A673 (cell line): ENCODE results near the gene HDGF.

Experiments
- CTCF ChIP-seq: fragments of 300-800, 200-600 bp; sonication (generic); conservative IDR thresholded peaks from 2 replicates; pipeline ENCODE4 v1.5.1; 2017; ENCODE audit warnings: low read depth, mild to moderate bottlenecking, antibody characterized with exemption, low read length, moderate library complexity, mixed read lengths
- EZH2 ChIP-seq: fragments of 200-600 bp; sonication (generic); IDR thresholded peaks from 2 replicates; pipeline ENCODE4 v1.6.1; 2017; ENCODE audit warnings: borderline replicate concordance, low read depth, mild to moderate bottlenecking, mixed read lengths, antibody characterized with exemption, low read length; ENCODE audit not compliant: poor library complexity, severe bottlenecking

DNA sequence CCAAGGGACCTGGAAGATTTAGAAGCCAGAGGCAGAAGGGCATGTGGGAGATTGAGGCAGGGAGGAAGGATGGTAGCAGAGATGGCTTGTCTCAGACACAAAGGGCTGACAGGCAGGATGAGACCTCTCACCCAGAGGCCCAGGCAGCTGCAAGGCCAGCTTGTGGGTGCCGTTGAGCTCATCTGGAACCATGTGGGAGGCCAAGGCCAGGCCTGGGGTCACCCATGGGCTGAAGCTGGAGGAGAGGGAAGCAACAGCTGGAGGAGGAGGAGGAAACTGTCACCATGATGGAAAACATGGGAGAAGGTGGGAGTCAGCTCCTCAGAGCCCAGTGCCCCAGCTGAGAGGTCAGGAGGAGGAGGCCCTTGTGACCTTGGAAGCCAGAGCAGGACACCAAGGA, 52.5 kb downstream of the HDGF start:
- TF ChIP-seq EZH2: no peak
- no peak for TF ChIP-seq CTCF
